ENCODE data around the gene PTGER4.
"Not testable (repeated sequence)": the region's sequence is repeated elsewhere in the genome, so short reads cannot be mapped to it uniquely, and the experiment has no call there.

DNA sequence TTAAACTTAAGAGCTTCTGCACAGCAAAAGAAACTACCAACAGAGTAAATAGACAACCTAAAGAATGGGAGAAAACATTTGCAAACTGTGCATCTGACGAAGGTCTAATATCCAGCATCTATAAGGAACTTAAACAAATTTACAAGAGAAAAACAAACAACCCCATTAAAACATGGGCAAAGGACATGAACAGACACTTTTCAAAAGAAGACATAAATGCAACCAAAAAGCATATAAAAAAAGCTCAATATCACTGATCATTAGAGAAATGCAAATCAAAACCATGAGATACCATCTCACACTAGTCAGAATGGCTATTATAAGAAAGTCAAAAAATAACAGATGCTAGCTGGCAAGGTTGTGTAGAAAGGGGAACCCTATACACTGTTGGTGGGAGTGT, 25.8 kb downstream of the PTGER4 start:
- TF ChIP-seq, protein P1, sequence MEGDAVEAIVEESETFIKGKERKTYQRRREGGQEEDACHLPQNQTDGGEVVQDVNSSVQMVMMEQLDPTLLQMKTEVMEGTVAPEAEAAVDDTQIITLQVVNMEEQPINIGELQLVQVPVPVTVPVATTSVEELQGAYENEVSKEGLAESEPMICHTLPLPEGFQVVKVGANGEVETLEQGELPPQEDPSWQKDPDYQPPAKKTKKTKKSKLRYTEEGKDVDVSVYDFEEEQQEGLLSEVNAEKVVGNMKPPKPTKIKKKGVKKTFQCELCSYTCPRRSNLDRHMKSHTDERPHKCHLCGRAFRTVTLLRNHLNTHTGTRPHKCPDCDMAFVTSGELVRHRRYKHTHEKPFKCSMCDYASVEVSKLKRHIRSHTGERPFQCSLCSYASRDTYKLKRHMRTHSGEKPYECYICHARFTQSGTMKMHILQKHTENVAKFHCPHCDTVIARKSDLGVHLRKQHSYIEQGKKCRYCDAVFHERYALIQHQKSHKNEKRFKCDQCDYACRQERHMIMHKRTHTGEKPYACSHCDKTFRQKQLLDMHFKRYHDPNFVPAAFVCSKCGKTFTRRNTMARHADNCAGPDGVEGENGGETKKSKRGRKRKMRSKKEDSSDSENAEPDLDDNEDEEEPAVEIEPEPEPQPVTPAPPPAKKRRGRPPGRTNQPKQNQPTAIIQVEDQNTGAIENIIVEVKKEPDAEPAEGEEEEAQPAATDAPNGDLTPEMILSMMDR (conservative IDR thresholded peaks at IDR 0.05; ENCODE audit: low read length), result not testable (repeated sequence)
- not testable (repeated sequence) for TF ChIP-seq EZH2phosphoT487 (IDR thresholded peaks at IDR 0.05; ENCODE audit: borderline replicate concordance)

Measured in Loucy (cell line).